ENCODE results near the gene SEPTIN7.
"Not testable (repeated sequence)": the region's sequence is repeated elsewhere in the genome, so short reads cannot be mapped to it uniquely, and the experiment has no call there.

SEPTIN7 gene

GRCh38 chr7:35800718-35801391 lies at the start of gene SEPTIN7:
SEPTIN7 (plus strand) TSS chr7:35801057; CDS start chr7:35801210, 153 bp downstream.
- H3K9me3 ChIP-seq (ENCODE audit: control insufficient read depth, insufficient read depth, low read length): no peaks in the 10 kb centered on the region
- H3K4me3 ChIP-seq (ENCODE audit: low read depth, low read length): peak within 1 kb of the TSS; percentile 93
- peak within 1 kb of the TSS; percentile 99 for H3K27ac ChIP-seq (ENCODE audit: low read depth, low read length)
- H3K4me1 ChIP-seq (ENCODE audit: control insufficient read depth, insufficient read depth, low read length): peaks cover 28% of the 10 kb centered on the region
- H3K9ac ChIP-seq (ENCODE audit: low read depth, low read length): peak within 1 kb of the TSS; percentile 98
- no peaks in the 10 kb centered on the region for H3K36me3 ChIP-seq (ENCODE audit: control insufficient read depth, insufficient read depth, low read length)
- no peaks in the 10 kb centered on the region for H3K27me3 ChIP-seq (ENCODE audit: control insufficient read depth, insufficient read depth, low read length)

GRCh38 chr7:35752742-35753141 lies 48.1 kb upstream of the SEPTIN7 start:
- Histone ChIP-seq H3K9ac (ENCODE audit: low read depth, low read length) (no peak overlapping the region), H3K4me3 (ENCODE audit: low read depth, low read length) (no peak overlapping the region), H3K27ac (ENCODE audit: low read depth, low read length) (no peak overlapping the region), H3K9me3 (ENCODE audit: control insufficient read depth, insufficient read depth, low read length) (no peaks in the 10 kb centered on the region), H3K4me1 (ENCODE audit: control insufficient read depth, insufficient read depth, low read length) (peaks cover 30% of the 10 kb centered on the region), H3K27me3 (ENCODE audit: control insufficient read depth, insufficient read depth, low read length) (no peaks in the 10 kb centered on the region), H3K36me3 (ENCODE audit: control insufficient read depth, insufficient read depth, low read length) (no peaks in the 10 kb centered on the region)

GRCh38 chr7:35753761-35754603 lies 46.9 kb upstream of the SEPTIN7 start:
- no peak overlapping the region for H3K27ac ChIP-seq (ENCODE audit: low read depth, low read length)
- H3K27me3 ChIP-seq (ENCODE audit: control insufficient read depth, insufficient read depth, low read length): no peaks in the 10 kb centered on the region
- peaks cover 18% of the 10 kb centered on the region for H3K4me1 ChIP-seq (ENCODE audit: control insufficient read depth, insufficient read depth, low read length)

GRCh38 chr7:35754741-35755140 lies 46.1 kb upstream of the SEPTIN7 start:
- Histone ChIP-seq H3K36me3 (ENCODE audit: control insufficient read depth, insufficient read depth, low read length) (no peaks in the 10 kb centered on the region), H3K27me3 (ENCODE audit: control insufficient read depth, insufficient read depth, low read length) (no peaks in the 10 kb centered on the region), H3K9me3 (ENCODE audit: control insufficient read depth, insufficient read depth, low read length) (no peaks in the 10 kb centered on the region), H3K27ac (ENCODE audit: low read depth, low read length) (no peak overlapping the region), H3K9ac (ENCODE audit: low read depth, low read length) (no peak overlapping the region), H3K4me1 (ENCODE audit: control insufficient read depth, insufficient read depth, low read length) (peaks cover 11% of the 10 kb centered on the region), H3K4me3 (ENCODE audit: low read depth, low read length) (no peak overlapping the region)

More at GRCh38 chr7:35753761-35754603, 46.9 kb upstream of the SEPTIN7 start:
- no peak overlapping the region for H3K9ac ChIP-seq (ENCODE audit: low read depth, low read length)
- H3K36me3 ChIP-seq (ENCODE audit: control insufficient read depth, insufficient read depth, low read length): no peaks in the 10 kb centered on the region
- H3K4me3 ChIP-seq (ENCODE audit: low read depth, low read length): no peak overlapping the region
- no peaks in the 10 kb centered on the region for H3K9me3 ChIP-seq (ENCODE audit: control insufficient read depth, insufficient read depth, low read length)

GRCh38 chr7:35755711-35756110 lies 45.1 kb upstream of the SEPTIN7 start:
- Histone ChIP-seq H3K27ac (ENCODE audit: low read depth, low read length) (no peak overlapping the region), H3K9me3 (ENCODE audit: control insufficient read depth, insufficient read depth, low read length) (no peaks in the 10 kb centered on the region), H3K4me3 (ENCODE audit: low read depth, low read length) (no peak overlapping the region), H3K27me3 (ENCODE audit: control insufficient read depth, insufficient read depth, low read length) (no peaks in the 10 kb centered on the region), H3K9ac (ENCODE audit: low read depth, low read length) (no peak overlapping the region), H3K4me1 (ENCODE audit: control insufficient read depth, insufficient read depth, low read length) (peaks cover 5% of the 10 kb centered on the region; the same call in 1 of the 2 replicates), H3K36me3 (ENCODE audit: control insufficient read depth, insufficient read depth, low read length) (no peaks in the 10 kb centered on the region)

- not testable (repeated sequence) for H3K4me1 ChIP-seq (ENCODE audit: control insufficient read depth, insufficient read depth, low read length); H3K9ac ChIP-seq (ENCODE audit: low read depth, low read length); H3K27ac ChIP-seq (ENCODE audit: low read depth, low read length); H3K27me3 ChIP-seq (ENCODE audit: control insufficient read depth, insufficient read depth, low read length); H3K4me3 ChIP-seq (ENCODE audit: low read depth, low read length); H3K36me3 ChIP-seq (ENCODE audit: control insufficient read depth, insufficient read depth, low read length); H3K9me3 ChIP-seq (ENCODE audit: control insufficient read depth, insufficient read depth, low read length)
These were observed 44.4 kb upstream of the SEPTIN7 start for GRCh38 chr7:35756453-35756852.

- Histone ChIP-seq H3K4me1 (ENCODE audit: control insufficient read depth, insufficient read depth, low read length) (no peaks in the 10 kb centered on the region), H3K4me3 (ENCODE audit: low read depth, low read length) (no peak overlapping the region), H3K9me3 (ENCODE audit: control insufficient read depth, insufficient read depth, low read length) (no peaks in the 10 kb centered on the region), H3K36me3 (ENCODE audit: control insufficient read depth, insufficient read depth, low read length) (no peaks in the 10 kb centered on the region), H3K9ac (ENCODE audit: low read depth, low read length) (no peak overlapping the region), H3K27me3 (ENCODE audit: control insufficient read depth, insufficient read depth, low read length) (no peaks in the 10 kb centered on the region), H3K27ac (ENCODE audit: low read depth, low read length) (no peak overlapping the region)
These were observed 43.3 kb upstream of the SEPTIN7 start for GRCh38 chr7:35757574-35757973.

- no peak overlapping the region for H3K9ac ChIP-seq (ENCODE audit: low read depth, low read length)
- no peaks in the 10 kb centered on the region for H3K27me3 ChIP-seq (ENCODE audit: control insufficient read depth, insufficient read depth, low read length)
- H3K4me1 ChIP-seq (ENCODE audit: control insufficient read depth, insufficient read depth, low read length): no peaks in the 10 kb centered on the region
- no peaks in the 10 kb centered on the region for H3K9me3 ChIP-seq (ENCODE audit: control insufficient read depth, insufficient read depth, low read length)
- H3K4me3 ChIP-seq (ENCODE audit: low read depth, low read length): no peak overlapping the region
- no peaks in the 10 kb centered on the region for H3K36me3 ChIP-seq (ENCODE audit: control insufficient read depth, insufficient read depth, low read length)
- H3K27ac ChIP-seq (ENCODE audit: low read depth, low read length): no peak overlapping the region
These were observed 42.4 kb upstream of the SEPTIN7 start for GRCh38 chr7:35758421-35758820.

GRCh38 chr7:35760143-35760745 lies 40.6 kb upstream of the SEPTIN7 start:
- Histone ChIP-seq H3K36me3 (ENCODE audit: control insufficient read depth, insufficient read depth, low read length) (no peaks in the 10 kb centered on the region), H3K9me3 (ENCODE audit: control insufficient read depth, insufficient read depth, low read length) (no peaks in the 10 kb centered on the region), H3K9ac (ENCODE audit: low read depth, low read length) (no peak overlapping the region), H3K4me3 (ENCODE audit: low read depth, low read length) (no peak overlapping the region), H3K4me1 (ENCODE audit: control insufficient read depth, insufficient read depth, low read length) (no peaks in the 10 kb centered on the region), H3K27ac (ENCODE audit: low read depth, low read length) (no peak overlapping the region), H3K27me3 (ENCODE audit: control insufficient read depth, insufficient read depth, low read length) (no peaks in the 10 kb centered on the region)

GRCh38 chr7:35761871-35762677 lies 38.8 kb upstream of the SEPTIN7 start:
- Histone ChIP-seq H3K9ac (ENCODE audit: low read depth, low read length) (no peak overlapping the region), H3K27me3 (ENCODE audit: control insufficient read depth, insufficient read depth, low read length) (no peaks in the 10 kb centered on the region), H3K4me3 (ENCODE audit: low read depth, low read length) (no peak overlapping the region), H3K27ac (ENCODE audit: low read depth, low read length) (no peak overlapping the region), H3K9me3 (ENCODE audit: control insufficient read depth, insufficient read depth, low read length) (no peaks in the 10 kb centered on the region), H3K36me3 (ENCODE audit: control insufficient read depth, insufficient read depth, low read length) (no peaks in the 10 kb centered on the region), H3K4me1 (ENCODE audit: control insufficient read depth, insufficient read depth, low read length) (no peaks in the 10 kb centered on the region)
